Body of pancreas (tissue), 4 donors: ENCODE data around the gene WWC2.

Experiments
- CTCF ChIP-seq, 7 experiments: fragments of 450-650 bp in 4 of 7; fragments of 200-600 bp in 3 of 7; sonication (generic) in 3 of 7; IDR thresholded peaks; one replicate each; pipeline ENCODE4 v1.5.1; 2016 to 2019; ENCODE audit warnings: antibody characterized with exemption in 7 of 7
- POLR2A ChIP-seq, 3 donors: fragments of 450-650 bp; IDR thresholded peaks; one replicate each; pipeline ENCODE4 v1.6.1; 2016; ENCODE audit warnings: antibody characterized with exemption in 3 of 3, mild to moderate bottlenecking in 2 of 3

DNA sequence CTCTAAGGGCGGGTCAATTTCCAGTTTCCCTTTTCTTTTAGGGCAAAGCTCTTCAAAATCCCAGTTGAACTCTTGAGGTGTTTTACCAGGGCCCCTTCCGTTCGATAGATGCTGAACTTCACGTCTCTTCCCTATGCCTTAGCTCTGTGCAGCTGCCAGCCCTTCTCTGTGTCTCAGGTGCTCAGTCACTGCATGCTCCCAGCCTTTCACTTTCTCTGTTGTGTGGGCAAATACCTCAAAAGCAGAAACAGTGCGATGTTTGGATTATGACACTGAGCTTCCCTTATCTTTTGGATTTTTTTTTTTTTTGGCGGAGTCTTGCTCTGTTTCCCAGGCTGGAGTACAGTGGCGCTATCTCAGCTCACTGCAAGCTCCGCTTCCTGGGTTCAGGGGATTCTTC, 112.5 kb downstream of the WWC2 start:
- TF ChIP-seq CTCF (IDR thresholded peaks at IDR 0.05), result no peak
- no peak for TF ChIP-seq POLR2A (IDR thresholded peaks at IDR 0.05)
